Erythroblast (primary cell): Measurements from ENCODE around the gene LRBA.

ENCODE experiments used
- GATA1 ChIP-seq: IDR thresholded peaks from 2 replicates; pipeline ENCODE4 v1.6.1; 2011; ENCODE audit warnings: low read depth, mild to moderate bottlenecking, control low read depth, low read length, moderate library complexity
- POLR2A ChIP-seq: IDR thresholded peaks from 2 replicates; pipeline ENCODE4 v1.6.1; 2011; ENCODE audit warnings: mild to moderate bottlenecking, low read length

DNA sequence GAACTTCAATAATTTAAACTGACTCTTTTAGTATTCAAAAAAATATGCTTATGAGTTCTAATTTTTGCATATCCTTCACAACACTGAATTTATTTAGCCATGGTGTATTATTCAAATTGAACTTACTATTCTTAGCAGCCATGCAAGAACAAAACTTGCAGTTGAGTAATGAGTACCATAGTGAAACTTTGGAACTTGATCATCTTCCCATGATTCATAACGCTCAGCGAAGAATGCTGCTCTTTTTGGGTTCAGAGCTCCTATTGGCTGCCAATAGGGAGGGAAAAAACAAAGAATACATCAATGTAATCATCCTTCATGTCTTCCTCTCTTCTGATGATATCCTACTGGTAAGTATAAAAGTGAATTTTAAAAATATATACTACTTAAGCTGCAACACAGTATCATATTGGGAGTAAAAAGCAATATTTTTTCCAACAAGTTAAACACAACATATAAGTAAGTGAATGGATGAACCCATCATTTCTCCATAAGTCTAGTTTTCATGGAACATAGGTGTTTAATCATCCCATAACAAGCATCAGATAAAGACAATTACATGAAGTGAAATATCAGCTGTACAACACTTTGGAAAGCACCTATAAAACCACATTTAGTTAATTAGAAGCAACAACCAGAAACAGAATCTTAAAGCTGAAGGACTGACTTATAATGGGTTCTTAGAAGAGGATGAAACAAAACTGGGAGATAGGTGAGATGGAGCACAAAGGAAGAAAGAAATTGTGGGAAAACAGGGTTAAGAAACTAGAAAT, 578.3 kb downstream of the LRBA start:
- TF ChIP-seq POLR2A (no peak), GATA1 (no peak)
